OCI-LY1 (cell line): ENCODE data around the gene IFIT1B.

Experiments
- CTCF ChIP-seq: fragments of 200-600 bp; sonication (generic), shearing (Covaris generic); IDR thresholded peaks from 2 replicates; pipeline ENCODE4 v1.5.1; 2017; ENCODE audit warnings: mild to moderate bottlenecking, antibody characterized with exemption, low read length, moderate library complexity, mixed read lengths
- EZH2 ChIP-seq: fragments of 200-600 bp; sonication (generic), shearing (Covaris generic); IDR thresholded peaks from 2 replicates; pipeline ENCODE4 v1.8.0; 2017; ENCODE audit warnings: borderline replicate concordance, mixed run types, mild to moderate bottlenecking, antibody characterized with exemption, low read length, moderate library complexity, mixed read lengths

GRCh38 chr10:89403043-89403442 lies 25.2 kb downstream of the IFIT1B start:
- TF ChIP-seq CTCF (no peak), EZH2 (no peak)
